GM19455 (cell line): ENCODE data around the gene CPAMD8.
"Not testable (repeated sequence)": the region's sequence is repeated elsewhere in the genome, so short reads cannot be mapped to it uniquely, and the experiment has no call there.

Experiments used
- ATAC-seq: cut with Tn5 transposase; IDR thresholded peaks from one replicate; pipeline ENCODE4 v1.9.1; 2021; ENCODE audit not compliant: unreplicated experiment

The CPAMD8 gene

DNA sequence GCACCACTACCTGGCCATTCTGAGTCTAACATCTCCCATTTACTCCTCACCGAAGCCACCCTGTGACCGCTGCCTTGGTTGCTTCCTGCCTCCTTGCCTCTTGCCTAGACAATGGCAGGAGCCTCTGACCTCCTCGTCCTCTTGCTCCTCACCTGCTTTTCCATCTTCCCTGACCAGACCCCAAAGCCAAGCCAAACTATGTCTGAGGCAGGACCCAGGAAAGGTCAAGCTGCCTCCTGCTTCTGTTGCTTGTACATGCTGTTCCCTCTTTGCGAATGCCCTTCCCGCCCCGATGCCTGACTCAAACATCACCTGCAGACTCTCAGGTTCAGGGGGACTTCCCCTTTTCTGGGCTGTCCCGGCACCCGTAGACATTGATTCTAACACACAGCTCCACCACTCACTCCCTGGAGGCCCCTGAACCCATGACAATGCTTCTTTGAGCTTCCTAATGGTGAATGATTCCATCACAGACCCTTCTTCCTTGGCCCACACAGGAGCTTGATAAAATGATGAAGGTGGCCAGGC is 77.0 kb downstream of the CPAMD8 start:
- ATAC-seq, result no peak

DNA sequence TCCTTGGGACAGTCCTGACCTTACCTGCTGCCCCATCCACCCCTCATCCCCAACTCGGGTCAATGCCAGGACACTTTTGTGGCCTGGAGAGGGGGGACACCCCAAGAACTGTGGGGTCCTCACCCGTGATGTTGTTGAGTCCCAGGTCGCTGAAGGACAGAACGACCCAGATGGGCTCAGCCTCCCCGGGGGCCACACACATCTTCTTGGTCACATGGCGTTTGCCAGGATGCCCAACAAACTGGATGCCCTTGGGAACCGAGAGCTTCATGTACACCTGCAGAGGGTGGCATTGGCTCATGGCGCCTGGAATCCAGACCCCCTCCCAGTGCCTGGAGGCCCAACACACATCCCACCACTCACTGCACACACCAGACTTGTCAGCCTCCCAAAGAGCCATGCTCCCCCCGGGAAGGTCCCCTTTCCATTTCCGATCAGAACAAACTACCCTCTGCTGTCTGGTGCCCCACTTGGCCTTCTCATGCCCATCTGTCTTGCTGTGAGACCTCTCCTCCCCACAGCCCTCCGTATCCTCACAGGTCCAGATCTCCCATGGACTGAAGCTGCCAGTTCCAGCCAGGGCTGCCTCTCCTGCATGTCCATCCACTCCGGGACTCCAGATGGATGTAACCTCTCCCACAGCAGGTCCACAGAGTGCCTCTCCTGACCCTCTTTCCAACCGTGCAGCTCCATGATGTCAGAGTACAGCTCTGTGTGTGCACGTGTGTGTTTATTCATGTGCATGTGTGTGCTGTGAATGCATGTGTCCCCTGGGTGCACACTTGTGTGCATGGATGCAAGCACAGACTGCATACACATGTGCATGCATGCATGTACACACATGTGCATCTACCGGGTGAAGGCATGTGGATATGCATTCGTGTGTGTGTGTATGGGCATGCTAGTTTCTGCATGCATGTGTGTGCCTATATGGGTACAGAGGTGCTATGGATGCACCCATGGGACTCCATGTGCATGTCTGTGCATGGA is 79.4 kb downstream of the CPAMD8 start:
- no peak for ATAC-seq

DNA sequence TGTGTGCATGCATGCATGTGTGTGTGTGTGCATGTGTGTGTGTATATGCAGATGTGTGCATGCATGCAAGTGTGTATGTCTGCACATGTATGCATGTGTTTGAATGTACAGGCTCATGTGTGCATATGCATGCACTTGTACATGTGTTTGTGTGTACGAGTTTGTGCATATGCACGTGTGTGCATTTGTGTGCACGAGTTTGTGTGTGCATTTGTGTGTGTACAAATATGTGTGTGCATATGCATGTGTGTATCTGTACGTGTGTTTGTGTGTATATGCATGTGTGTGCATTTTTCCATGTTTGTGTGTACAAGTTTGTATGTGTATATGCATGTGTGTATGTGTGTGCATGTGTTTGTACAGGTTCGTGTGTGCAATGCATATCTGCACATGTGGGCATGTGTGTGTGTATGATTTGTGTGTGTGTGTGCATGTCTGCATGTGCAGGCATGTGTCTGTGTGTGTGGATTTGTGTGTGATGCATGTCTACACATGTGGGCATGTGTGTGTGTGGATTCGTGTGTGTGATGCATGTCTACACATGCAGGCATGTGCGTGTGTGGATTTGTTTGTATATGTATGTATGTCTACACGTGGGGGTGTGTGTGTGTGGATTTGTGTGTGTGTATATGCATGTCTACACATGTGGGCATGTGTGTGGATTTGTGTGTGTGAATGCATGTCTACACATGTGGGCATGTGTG is 80.7 kb downstream of the CPAMD8 start:
- ATAC-seq, result no peak

DNA sequence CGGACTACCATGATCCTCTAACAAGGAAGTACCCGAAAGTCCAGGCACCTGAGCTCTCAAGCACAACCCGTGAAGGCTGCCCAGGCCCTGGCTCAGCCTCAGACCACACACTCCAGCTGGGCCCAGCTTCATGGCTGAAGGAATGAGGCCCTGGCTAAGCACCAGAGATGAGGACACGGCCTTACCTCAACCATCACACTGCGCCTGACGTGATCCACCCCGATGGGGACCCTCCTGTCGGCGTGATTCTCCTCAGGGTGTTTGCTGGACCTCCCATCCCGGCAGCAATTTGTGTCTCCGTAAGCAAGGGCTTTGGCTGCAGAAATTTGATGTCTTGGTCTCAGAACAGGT is 81.3 kb downstream of the CPAMD8 start:
- ATAC-seq, result no peak

DNA sequence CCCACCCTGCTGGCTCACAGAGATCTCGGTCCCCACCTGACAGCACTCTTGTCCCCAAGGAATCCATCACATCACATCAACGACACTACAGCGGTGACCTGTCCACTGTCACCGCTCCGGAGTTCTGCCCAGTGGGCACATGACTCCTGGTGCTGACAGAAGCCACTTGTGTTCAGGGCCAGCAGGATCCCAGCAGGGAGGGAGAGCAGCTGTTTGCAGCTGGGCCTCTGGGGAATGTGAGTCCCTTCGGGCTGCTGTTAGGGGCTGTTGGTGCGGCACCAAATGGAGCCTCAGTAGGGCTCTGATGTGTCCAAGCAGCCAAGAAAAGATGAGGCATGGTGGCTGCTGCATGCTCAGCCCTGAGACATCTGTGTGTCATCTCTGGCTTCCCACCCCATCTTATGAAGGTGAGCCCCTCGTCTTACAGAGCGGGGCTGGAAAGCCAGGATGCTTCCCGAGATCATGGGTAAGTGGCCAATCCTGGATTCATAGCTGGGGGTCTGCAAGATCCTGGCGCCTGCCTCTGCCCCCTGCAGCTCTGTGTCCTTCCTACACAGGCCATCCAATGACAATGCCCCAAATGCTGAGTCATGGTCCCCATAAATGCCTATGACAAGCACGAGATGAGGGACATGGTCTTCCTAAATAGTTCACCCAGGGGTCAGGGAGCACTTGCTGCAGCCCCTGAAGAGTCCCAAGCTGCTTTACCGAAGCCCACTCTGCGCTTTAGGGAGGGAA is 81.8 kb downstream of the CPAMD8 start:
- ATAC-seq, result no peak

DNA sequence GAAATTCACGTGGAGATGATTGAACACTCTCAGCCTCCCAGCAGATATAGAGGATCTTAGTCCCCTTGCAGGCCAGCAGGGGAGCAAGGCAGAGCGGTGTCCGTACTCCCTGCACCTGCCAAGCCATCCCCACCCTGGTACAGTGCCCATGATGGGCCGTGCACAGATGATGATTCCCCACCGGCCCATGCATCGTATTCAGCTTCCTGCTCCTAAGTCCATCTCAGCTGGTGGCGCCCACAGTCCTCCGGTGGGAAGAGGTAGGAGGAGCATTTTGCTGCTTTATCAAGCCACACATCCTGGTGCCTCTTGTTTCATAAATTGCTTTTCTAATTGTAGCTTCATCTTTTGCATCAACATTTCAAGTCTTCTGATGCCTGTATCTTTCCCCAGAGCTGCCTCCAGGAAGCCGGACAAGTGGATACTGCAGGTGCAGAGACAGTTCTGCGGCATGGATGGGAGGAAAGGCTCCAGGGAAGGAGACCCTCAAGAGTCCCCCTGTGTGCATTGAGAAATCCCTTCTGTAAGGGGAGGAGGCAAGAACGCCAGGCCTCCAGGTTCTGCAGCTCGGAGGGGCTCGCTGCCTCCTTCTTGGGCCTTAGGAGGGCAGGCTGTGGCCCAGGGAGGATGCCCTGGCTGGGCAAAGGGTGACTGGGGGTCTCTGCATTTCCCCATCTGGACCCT is 82.5 kb downstream of the CPAMD8 start:
- no peak for ATAC-seq

DNA sequence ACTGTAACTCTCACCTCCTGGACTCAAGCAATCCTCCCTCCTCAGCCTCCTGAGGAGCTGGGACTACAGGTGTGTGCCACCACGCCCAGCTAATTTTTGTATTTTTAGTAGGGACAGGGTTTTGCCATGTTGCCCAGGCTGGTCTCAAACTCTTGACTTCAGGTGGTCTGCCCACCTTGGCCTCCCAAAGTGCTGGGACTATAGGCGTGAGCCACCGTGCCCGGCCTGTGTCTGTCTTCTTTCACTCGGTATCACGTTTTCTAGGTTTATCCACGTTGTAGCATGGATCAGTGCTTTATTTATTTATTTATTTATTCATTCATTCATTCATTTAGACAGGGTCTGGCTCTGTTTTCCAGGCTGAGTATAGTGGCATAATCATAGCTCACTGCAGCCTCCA is 83.5 kb downstream of the CPAMD8 start:
- not testable (repeated sequence) for ATAC-seq

DNA sequence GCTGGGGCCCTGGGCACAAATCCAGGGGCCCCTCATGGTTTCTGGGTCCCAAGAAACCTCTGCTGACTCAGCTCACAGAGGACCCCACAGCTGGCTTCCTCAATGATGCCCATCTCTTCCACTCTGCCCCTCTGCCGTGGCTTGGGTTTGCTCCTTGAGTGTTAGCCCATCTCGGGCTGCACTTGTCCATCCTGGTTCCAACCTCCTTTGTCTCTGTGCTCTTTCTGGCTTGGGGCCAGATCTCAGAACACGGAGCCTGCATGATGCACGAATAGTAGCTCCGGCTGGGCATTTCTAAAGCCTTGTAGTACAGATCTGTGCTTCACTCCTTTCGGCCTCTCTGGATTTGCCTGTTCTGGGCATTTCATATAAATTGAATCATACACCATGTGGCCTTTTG is 84.0 kb downstream of the CPAMD8 start:
- no peak for ATAC-seq

DNA sequence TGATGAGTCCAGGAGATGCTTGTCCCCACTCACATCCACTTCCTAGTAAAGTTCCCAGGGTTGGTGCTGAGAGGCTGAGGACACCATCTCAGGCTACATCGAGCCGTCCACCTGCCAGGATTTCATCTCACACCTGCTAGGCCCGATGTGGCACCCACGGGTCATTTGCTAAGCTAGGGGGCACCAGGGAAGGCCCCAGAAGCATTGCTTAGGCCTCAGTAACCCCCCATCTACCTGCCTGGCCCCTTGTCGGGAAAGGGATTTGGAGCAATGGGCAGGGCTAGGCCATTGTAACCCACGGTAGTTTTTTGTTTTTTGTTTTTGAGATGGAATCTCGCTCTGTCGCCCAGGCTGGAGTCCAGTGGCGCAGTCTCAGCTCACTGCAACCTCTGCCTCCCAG is 86.0 kb downstream of the CPAMD8 start:
- no peak for ATAC-seq

DNA sequence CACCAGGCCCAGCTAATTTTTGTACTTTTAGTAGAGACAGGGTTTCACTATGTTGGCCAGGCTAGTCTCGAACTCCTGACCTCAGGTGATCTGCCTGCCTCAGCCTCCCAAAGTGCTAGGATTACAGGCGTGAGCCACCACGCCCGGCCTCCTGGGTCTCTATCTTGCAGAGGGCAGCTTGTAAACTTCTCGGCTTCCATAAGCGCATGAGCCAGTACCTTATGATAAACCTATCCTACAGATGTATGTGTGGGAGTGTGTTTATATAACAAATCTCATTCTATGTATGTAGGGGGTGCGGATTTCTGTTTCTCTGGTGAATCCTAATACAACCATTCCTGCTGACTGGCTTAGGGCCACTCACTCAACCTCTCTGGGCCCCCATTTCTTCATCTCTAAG is 86.5 kb downstream of the CPAMD8 start:
- not testable (repeated sequence) for ATAC-seq

DNA sequence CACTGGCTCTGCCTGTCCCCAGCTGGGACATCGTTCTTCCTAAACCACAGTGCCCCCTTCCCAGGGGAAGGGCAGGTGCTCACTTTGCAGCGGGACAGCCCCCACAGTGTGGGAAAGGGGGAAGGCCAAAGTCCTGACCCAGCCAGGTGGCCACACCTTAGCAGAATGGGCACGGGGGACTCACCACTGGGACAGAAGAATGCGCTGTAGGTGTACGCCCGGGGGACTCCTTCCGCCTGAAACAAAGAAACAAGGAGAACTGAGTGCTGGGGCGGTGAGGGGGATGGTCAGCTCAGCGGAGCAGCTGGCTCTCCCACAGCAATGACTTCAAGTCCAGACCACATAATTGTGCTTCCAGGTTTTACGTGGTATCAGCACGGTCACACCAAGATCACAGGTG is 88.4 kb downstream of the CPAMD8 start:
- no peak for ATAC-seq

DNA sequence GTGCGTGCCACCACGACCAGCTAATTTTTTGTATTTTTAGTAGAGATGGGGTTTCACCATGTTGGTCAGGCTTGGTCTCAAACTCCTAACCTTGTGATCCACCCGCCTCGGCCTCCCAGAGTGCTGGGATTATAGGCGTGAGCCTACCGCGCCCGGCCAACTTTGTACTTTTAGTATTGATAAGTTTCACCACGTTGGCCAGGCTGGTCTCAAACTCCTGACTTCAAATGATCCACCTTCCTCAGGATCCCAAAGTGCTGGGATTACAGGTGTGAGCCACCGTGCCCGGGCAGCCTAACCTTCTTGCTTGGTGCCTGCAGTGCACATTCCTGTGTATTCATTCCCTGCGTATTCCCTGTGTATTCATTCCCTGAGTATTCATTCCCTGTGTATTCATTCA is 88.8 kb downstream of the CPAMD8 start:
- ATAC-seq, result not testable (repeated sequence)

DNA sequence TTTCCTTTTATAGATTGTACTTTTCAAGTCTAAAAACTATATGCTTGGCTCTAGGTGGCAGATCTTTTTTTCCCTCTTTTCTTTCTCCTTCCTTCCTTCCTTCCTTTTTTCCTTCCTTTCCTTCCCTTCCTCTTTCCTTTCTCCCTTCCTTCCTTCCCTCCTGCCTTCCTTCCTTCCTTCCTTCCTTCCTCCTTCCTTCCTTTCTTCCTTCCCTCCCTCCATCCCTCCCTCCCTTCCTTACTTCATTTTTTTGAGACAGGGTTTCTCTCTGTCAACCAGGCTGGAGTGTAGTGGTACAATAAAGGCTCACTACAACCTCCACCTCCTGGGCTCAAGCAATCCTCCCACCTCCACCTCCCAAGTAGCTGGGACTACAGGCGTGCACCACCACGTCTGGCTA is 89.7 kb downstream of the CPAMD8 start:
- no peak for ATAC-seq

DNA sequence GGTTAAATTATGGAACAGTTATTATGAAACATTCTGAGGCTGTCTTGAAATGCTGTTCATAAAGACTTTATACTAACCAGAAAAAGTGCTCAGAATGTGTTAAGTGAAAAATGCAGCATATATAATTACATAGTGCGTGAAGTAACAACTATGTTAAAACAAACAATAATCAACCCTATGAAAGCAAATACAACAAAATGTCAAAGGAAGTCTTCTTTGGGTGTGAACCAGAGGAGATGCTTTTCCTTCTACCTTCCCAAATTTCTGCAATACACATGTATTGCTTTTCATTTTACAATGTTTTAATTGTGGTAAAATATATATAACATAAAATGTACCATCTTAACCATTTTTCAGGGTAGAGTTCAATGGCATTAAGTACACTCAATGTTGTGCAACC is 92.1 kb downstream of the CPAMD8 start:
- ATAC-seq, result no peak

DNA sequence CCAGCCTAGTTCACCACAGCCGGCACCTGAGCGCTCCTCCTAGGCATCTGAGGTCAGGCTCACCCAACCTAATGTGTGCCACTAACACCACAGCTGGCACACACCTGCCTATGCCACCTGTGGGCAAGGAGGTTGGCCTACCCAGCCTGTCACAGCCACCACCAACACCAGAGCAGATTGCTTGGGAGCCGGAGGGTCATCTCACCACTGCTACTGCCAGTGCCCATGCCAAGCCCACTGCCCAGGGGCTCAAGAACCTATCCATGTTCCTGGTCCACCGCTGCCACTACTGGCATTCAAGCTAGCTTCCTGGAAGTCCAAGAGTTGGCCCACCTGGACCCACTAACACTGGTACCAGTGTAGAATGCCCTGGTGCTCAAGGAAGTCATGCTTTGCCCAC is 95.3 kb downstream of the CPAMD8 start:
- ATAC-seq, result no peak

DNA sequence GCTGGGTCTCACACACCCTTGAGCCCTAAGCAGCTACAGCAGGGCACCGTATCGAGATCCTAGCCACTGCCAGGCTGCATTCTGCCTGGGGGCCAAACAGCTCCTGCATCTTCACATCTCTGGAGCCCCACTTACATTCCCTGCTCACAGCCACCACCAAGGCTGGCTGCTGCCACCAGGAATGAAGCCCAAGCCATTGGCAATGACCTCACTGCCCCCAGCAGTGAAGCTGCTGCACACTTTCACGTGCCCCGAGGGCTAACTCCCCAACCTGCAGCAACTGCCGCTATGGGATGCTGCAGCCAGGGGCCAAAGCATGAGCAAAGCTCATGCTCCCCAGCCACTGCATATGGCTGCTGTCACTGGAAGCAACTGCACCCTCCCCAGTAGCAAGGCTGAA is 95.9 kb downstream of the CPAMD8 start:
- ATAC-seq, result no peak

DNA sequence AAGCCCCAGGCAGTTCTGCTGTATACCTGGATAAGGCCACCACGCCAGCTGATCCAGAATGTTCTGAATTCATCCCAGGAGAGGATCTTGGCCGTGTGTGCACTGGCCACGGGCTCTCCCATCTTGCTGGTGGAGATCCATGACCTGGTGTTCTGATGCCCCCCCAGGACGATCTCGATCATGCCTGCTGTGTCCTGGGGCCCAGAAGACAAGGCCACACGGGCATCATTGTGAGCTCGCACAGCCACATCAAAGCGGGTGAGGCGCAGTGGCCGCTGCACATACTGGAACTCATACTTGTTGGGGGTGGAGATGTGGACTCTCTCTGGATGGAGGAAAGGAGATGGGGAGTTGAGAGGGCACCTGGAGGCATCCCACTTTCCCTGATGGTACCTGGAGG is 97.7 kb downstream of the CPAMD8 start:
- no peak for ATAC-seq

DNA sequence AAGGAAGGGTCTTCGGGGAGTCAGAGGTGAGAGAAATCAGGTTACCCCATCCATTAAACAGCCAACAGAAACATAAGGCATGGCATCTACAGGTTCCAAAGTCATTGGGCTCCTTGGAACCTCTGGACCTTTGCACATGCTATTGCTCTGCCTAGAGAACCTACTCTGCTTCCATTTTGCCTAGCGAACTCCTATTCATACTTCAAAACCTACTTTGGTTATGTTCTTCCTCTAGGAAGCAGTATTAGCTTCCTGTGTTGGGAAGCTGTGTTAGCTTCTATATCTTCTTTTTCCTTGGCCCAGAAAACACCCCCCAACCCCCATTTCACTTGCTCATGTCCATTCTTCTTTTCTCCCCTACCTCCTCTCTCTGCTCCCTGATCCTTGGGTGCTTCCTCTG is 98.3 kb downstream of the CPAMD8 start:
- ATAC-seq, result no peak

DNA sequence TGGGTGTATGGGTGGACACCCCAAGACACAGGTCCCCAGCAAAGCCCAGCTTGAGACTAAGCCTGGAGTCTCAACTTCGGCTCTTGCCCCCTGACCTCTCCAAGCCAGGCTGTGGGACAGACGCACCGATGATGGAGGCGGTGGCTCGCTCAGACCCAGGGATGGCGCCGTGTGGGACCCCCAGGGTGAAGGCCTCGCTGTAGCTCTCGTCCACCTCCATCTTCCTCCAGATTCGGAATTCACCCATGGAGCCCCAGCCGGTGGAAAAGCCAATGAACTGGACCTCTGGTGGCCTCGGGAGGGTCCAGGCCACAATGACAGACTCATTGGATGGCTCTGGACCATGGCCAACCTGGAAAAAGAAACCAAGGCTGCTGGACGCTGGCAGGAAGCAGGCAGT is 98.7 kb downstream of the CPAMD8 start:
- no peak for ATAC-seq

DNA sequence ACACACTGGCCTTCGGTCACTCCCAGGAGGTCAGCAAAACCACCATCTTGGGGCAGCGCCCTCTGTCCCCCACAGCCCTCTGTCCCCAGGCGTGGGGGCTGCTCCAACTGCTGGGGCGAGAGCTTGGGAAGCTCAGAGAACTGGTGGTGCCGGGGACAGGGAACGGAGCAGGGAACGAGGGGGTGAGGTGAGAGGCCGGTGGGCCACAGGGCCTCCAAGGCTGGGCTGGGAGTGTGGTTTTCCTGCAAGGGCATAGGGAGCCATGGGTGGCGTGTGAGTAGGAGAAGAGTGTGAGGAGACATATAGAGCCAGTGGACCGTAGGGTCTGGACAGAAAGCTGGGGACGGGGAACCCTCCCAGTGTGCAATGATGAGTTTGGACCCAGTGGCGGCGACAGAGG is 103.7 kb downstream of the CPAMD8 start:
- ATAC-seq, result no peak

DNA sequence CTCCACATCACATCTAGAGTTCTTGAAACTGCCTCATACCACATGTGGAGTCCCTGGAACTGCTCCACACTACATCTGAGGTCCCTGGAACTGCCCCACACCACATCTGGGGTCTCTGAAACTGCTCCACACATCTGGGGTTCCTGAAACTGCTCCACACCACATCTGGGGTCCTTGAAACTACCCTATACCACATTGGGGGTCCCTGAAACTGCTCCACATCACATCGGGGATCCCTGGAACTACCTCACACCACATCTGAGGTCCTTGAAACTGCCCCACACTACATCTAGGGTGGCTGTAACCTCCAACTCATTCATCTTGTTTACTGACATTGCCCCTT is 104.0 kb downstream of the CPAMD8 start:
- ATAC-seq, result no peak
